A549 (cell line): ENCODE measurements around the gene ATP4A. TPM values are rescaled to one million over a fixed set of nuclear protein-coding genes. Genes with fewer than 3 reads are reported as not detected.

Experiments
- ATAC-seq, 2 experiments: fragments of 200-7000 bp in 1 of 2; fragments of >200 bp in 1 of 2; cut with Nextera tagmentation in 1 of 2; cut with Tn5 transposase in 1 of 2; 3 replicates each; pipeline versions ENCODE4 v1.8.0 to v1.9.1; 2018 to 2020; ENCODE audit warnings: mild to moderate bottlenecking in 1 of 2, moderate library complexity in 1 of 2
- CTCF ChIA-PET: fragments of 300-600 bp; sonication (Branson Sonifier 250); formaldehyde crosslinking; extraction: SDS; loops from one replicate; lab custom pipeline; 2021; ENCODE audit warnings: antibody characterized with exemption, inconsistent platforms; lab: Yijun Ruan, JAX
- POLR2A ChIA-PET: fragments of 350-600 bp; formaldehyde crosslinking; extraction: SDS; loops from one replicate; lab custom pipeline; 2021; ENCODE audit warnings: antibody characterized with exemption, inconsistent platforms; lab: Yijun Ruan, JAX
- DNase-seq, 2 experiments: peaks; one replicate each; pipeline versions ENCODE4 v3.0.0 to v3.0.0-alpha.2; 2011 to 2016; ENCODE audit warnings: low read depth in 1 of 2, low spot score in 1 of 2
- FAIRE-seq: peaks from 2 replicates; lab custom pipeline; 2011; peaks lifted over from hg19 to GRCh38; lab: Jason Lieb, UNC
- H3K27ac ChIP-seq, 2 experiments: fragments of >200 bp; sonication (Bioruptor Twin); formaldehyde crosslinking; 3 replicates each; pipeline ENCODE4 v1.5.1; 2016 to 2017
- H3K4me1 ChIP-seq: fragments of >200 bp; sonication (Bioruptor Twin); formaldehyde crosslinking; 3 replicates; pipeline ENCODE4 v1.6.1; 2016
- H3K4me2 ChIP-seq: fragments of >200 bp; sonication (Bioruptor Twin); formaldehyde crosslinking; 3 replicates; pipeline ENCODE4 v1.6.1; 2016
- H3K4me3 ChIP-seq: fragments of >200 bp; sonication (Bioruptor Twin); formaldehyde crosslinking; 3 replicates; pipeline ENCODE4 v1.5.1; 2016
- H3K9me3 ChIP-seq: fragments of >200 bp; sonication (Bioruptor Twin); formaldehyde crosslinking; 3 replicates; pipeline ENCODE4 v1.6.1; 2016
- ATOH8 ChIP-seq: fragments of 250-450 bp; sonication (Bioruptor Pico); IDR thresholded peaks from 2 replicates; pipeline ENCODE4 v1.5.0; 2020; ENCODE audit warnings: low read depth, mild to moderate bottlenecking, moderate library complexity
- BHLHE40 ChIP-seq: IDR thresholded peaks from 2 replicates; pipeline ENCODE4 v1.6.1; 2012; ENCODE audit warnings: low read depth, low read length, inconsistent platforms
- CBX8 ChIP-seq: fragments of 200-600 bp; sonication (generic); IDR thresholded peaks from 2 replicates; pipeline ENCODE4 v1.6.1; 2016
- CEBPB ChIP-seq, 2 experiments: fragments of >200 bp in 1 of 2; sonication (Bioruptor Twin) in 1 of 2; formaldehyde crosslinking in 1 of 2; IDR thresholded peaks; 2 replicates each; pipeline ENCODE4 v1.6.1; 2012 to 2016
- CHD2 ChIP-seq: fragments of 150-350 bp; IDR thresholded peaks from 2 replicates; pipeline ENCODE4 v1.6.1; 2014; ENCODE audit warnings: low read length; ENCODE audit not compliant: partially characterized antibody
- ELK1 ChIP-seq: fragments of 150-350 bp; IDR thresholded peaks from 2 replicates; pipeline ENCODE4 v1.6.1; 2014; ENCODE audit warnings: low read depth, mild to moderate bottlenecking, low read length
- EP300 ChIP-seq, 2 experiments: fragments of >200 bp; sonication (Bioruptor Twin); formaldehyde crosslinking; IDR thresholded peaks; 2 replicates in 1 of 2; 3 replicates in 1 of 2; pipeline ENCODE4 v1.6.1; 2016 to 2017
- GATA3 ChIP-seq: IDR thresholded peaks from 2 replicates; pipeline ENCODE4 v1.6.1; 2012; ENCODE audit warnings: borderline replicate concordance
- HDAC2 ChIP-seq: fragments of 200-600 bp; sonication (generic); IDR thresholded peaks from 2 replicates; pipeline ENCODE4 v1.6.1; 2016
- HEYL ChIP-seq: fragments of 250-450 bp; sonication (Bioruptor Pico); IDR thresholded peaks from 2 replicates; pipeline ENCODE4 v1.8.0; 2021; ENCODE audit warnings: mild to moderate bottlenecking, moderate library complexity
- HMGXB4 ChIP-seq: fragments of 250-450 bp; sonication (Bioruptor Pico); IDR thresholded peaks from 2 replicates; pipeline ENCODE4 v1.5.0; 2021; ENCODE audit warnings: mild to moderate bottlenecking, moderate library complexity, borderline replicate concordance
- HOXB13 ChIP-seq: fragments of 250-450 bp; sonication (Bioruptor Pico); IDR thresholded peaks from 2 replicates; pipeline ENCODE4 v1.5.0; 2020; ENCODE audit warnings: low read depth, mild to moderate bottlenecking, moderate library complexity
- JUNB ChIP-seq: fragments of >200 bp; sonication (Bioruptor Twin); formaldehyde crosslinking; IDR thresholded peaks from 2 replicates; pipeline ENCODE4 v1.6.1; 2016
- KDM5A ChIP-seq: fragments of 200-600 bp; sonication (generic); IDR thresholded peaks from 2 replicates; pipeline ENCODE4 v1.6.1; 2016; ENCODE audit warnings: antibody characterized with exemption, mild to moderate bottlenecking
- MAX ChIP-seq: IDR thresholded peaks from 2 replicates; pipeline ENCODE4 v1.6.1; 2012
- MAZ ChIP-seq: fragments of 150-350 bp; IDR thresholded peaks from 2 replicates; pipeline ENCODE4 v1.6.1; 2014; ENCODE audit warnings: antibody characterized with exemption, low read depth, low read length, borderline replicate concordance
- MYC ChIP-seq: IDR thresholded peaks from 2 replicates; pipeline ENCODE4 v1.6.1; 2012; ENCODE audit warnings: mild to moderate bottlenecking, inconsistent platforms, low read length, improper control_type of control experiment, borderline replicate concordance
- PHF8 ChIP-seq: fragments of 200-600 bp; sonication (generic); IDR thresholded peaks from 2 replicates; pipeline ENCODE4 v1.6.1; 2016; ENCODE audit warnings: low read depth, mild to moderate bottlenecking, antibody characterized with exemption, moderate library complexity, borderline replicate concordance
- RAD21 ChIP-seq, 2 experiments: fragments of >200 bp in 1 of 2; sonication (Bioruptor Twin) in 1 of 2; formaldehyde crosslinking in 1 of 2; IDR thresholded peaks in 1 of 2; conservative IDR thresholded peaks in 1 of 2; 2 replicates in 1 of 2; 3 replicates in 1 of 2; pipeline ENCODE4 v1.6.1; 2012 to 2018; ENCODE audit warnings: inconsistent platforms in 1 of 2
- REST ChIP-seq: fragments of 200-600 bp; sonication (generic); IDR thresholded peaks from 2 replicates; pipeline ENCODE4 v1.6.1; 2016; ENCODE audit warnings: antibody characterized with exemption, mild to moderate bottlenecking, moderate library complexity
- RNF2 ChIP-seq: fragments of 200-600 bp; sonication (generic); IDR thresholded peaks from 2 replicates; pipeline ENCODE4 v1.6.1; 2016; ENCODE audit warnings: low read depth, mild to moderate bottlenecking, antibody characterized with exemption, moderate library complexity, borderline replicate concordance
- SMC3 ChIP-seq: fragments of >200 bp; sonication (Bioruptor Twin); formaldehyde crosslinking; IDR thresholded peaks from 3 replicates; pipeline ENCODE4 v1.6.1; 2018; ENCODE audit warnings: inconsistent platforms
- TFCP2L1 ChIP-seq: fragments of 250-450 bp; sonication (Bioruptor Pico); IDR thresholded peaks from 2 replicates; pipeline ENCODE4 v1.5.0; 2021; ENCODE audit warnings: mild to moderate bottlenecking
- USF2 ChIP-seq: fragments of 450-650 bp; IDR thresholded peaks from 2 replicates; pipeline ENCODE4 v1.6.1; 2014; ENCODE audit warnings: antibody characterized with exemption
- ZSCAN20 ChIP-seq: fragments of 250-450 bp; sonication (Bioruptor Pico); IDR thresholded peaks from 2 replicates; pipeline ENCODE4 v1.8.0; 2022; ENCODE audit warnings: mild to moderate bottlenecking, moderate library complexity
- WGBS: methylation state at CpG from one replicate; pipeline ENCODE4 v1.1.6; 2017; ENCODE audit errors: missing lambda C conversion rate; 5-methylcytosine and 5-hydroxymethylcytosine counted together
- polyA plus RNA-seq, 4 experiments: library from polyadenylated mRNA; depleted of rRNA in 3 of 4; stranded (reverse); fragments of >200 nt; fragmentation: RNase III in 1 of 4; extraction: RNeasy Plus Mini Kit Qiagen cat#74134 plus additional on column Dnase treatment in 1 of 4; gene quantifications; 2 replicates in 3 of 4; 3 replicates in 1 of 4; pipeline ENCODE4 v1.2.3, GENCODE V29; 2011 to 2017

The ATP4A gene
- polyA plus RNA-seq, 2 of the 4 experiments (the other 2 are of a cell fraction): not detected

- H3K4me1 ChIP-seq: peaks cover 8% of the 10 kb centered on the region
- no peak for FAIRE-seq
- WGBS: 59% methylated on average over 7 of the region's 7 CpGs
- H3K4me3 ChIP-seq: no peak overlapping the region
- no peak for ATAC-seq
- POLR2A ChIA-PET: interaction anchor here (1.0 kb wide), 1 partner anchor 11 kb away, joined by 4 read pairs; no protein-coding TSS in a partner anchor
- DNase-seq: no peak
- H3K9me3 ChIP-seq: no peaks in the 10 kb centered on the region
- no peak for TF ChIP-seq HOXB13 (CRISPR knock-in tag)
- TF ChIP-seq PHF8: no peak
- no peak for TF ChIP-seq MAX
- no peak for TF ChIP-seq BHLHE40
- no peak for TF ChIP-seq JUNB
- TF ChIP-seq EP300 (IDR thresholded peaks at IDR 0.05): no peak
- no peak for TF ChIP-seq MYC
- no peak for TF ChIP-seq RNF2
- no peak for TF ChIP-seq CEBPB (IDR thresholded peaks at IDR 0.05)
- TF ChIP-seq ATOH8 (CRISPR knock-in tag): no peak
- TF ChIP-seq RAD21 (conservative IDR thresholded peaks at IDR 0.05 in 1 of 2, IDR thresholded peaks at IDR 0.05 in 1 of 2): no peak
- no peak for TF ChIP-seq GATA3
- TF ChIP-seq SMC3: no peak
- TF ChIP-seq MAZ: no peak
- no peak for TF ChIP-seq CBX8
- TF ChIP-seq KDM5A: no peak
- no peak for TF ChIP-seq CHD2
- no peak overlapping the region for H3K4me2 ChIP-seq
- CTCF ChIA-PET: interaction anchor here (0.7 to 10.2 kb wide), 10 partner anchors 9 to 153 kb away, joined by 3 to 207 read pairs (median 6); partner anchors contain the start of genes ATP4A and FFAR2
- H3K27ac ChIP-seq: no peak overlapping the region
These were observed 57.4 kb downstream of the ATP4A start for GRCh38 chr19:35506011-35506410.

GRCh38 chr19:35502751-35503150, 60.7 kb downstream of the ATP4A start:
- WGBS: 69% methylated on average over 4 of the region's 4 CpGs
- no peak overlapping the region for H3K27ac ChIP-seq
- DNase-seq (no peak), FAIRE-seq (no peak), ATAC-seq (no peak)
- H3K9me3 ChIP-seq: no peaks in the 10 kb centered on the region
- ChIA-PET POLR2A (no interaction called here), CTCF (interaction anchor here (0.6 to 10.2 kb wide), 10 partner anchors 7 to 220 kb away, joined by 3 to 207 read pairs (median 5); partner anchors contain the start of gene HAMP)
- H3K4me1 ChIP-seq: no peaks in the 10 kb centered on the region
- TF ChIP-seq ZSCAN20 (CRISPR knock-in tag): no peak
- no peak for TF ChIP-seq HEYL (CRISPR knock-in tag)
- H3K4me2 ChIP-seq: no peak overlapping the region
- no peak overlapping the region for H3K4me3 ChIP-seq

GRCh38 chr19:35501684-35502083, 61.8 kb downstream of the ATP4A start:
- POLR2A ChIA-PET: no interaction called here
- TF ChIP-seq HMGXB4 (CRISPR knock-in tag): no peak
- no peak for TF ChIP-seq REST
- no peak for TF ChIP-seq USF2
- TF ChIP-seq HDAC2: no peak
- no peak for TF ChIP-seq ELK1
- no peak for TF ChIP-seq TFCP2L1 (CRISPR knock-in tag)
- TF ChIP-seq KDM5A: no peak
- no peak for TF ChIP-seq HEYL (CRISPR knock-in tag)
- TF ChIP-seq MAZ: no peak

More at GRCh38 chr19:35501684-35502083, 61.8 kb downstream of the ATP4A start:
- CTCF ChIA-PET: interaction anchor here (0.6 to 10.2 kb wide), 9 partner anchors 7 to 251 kb away, joined by 3 to 207 read pairs (median 6); no protein-coding TSS in a partner anchor
- Histone ChIP-seq H3K27ac (no peak overlapping the region), H3K4me2 (no peak overlapping the region), H3K9me3 (no peaks in the 10 kb centered on the region), H3K4me3 (no peak overlapping the region), H3K4me1 (no peaks in the 10 kb centered on the region)
- WGBS: 57% methylated on average over 15 of the region's 15 CpGs
- no peak for FAIRE-seq
- ATAC-seq: no peak
- no peak for DNase-seq
